ACHN (cell line): ENCODE measurements around the gene OLFML3.
A peak's percentile ranks its signal among the peaks of the same experiment; 100 is the strongest.

ENCODE experiments used
- DNase-seq: peaks from one replicate; pipeline ENCODE4 v3.0.0-alpha.2; 2015
- in situ Hi-C: cut with HindIII; loops from 2 replicates; pipeline ENCODE4 v1.10.0; 2017; ENCODE audit warnings: low sequenced_read_pairs, low pct_ligation_motif_present, low pct_unique_long_range_greater_than_20kb

OLFML3 gene, protein sequence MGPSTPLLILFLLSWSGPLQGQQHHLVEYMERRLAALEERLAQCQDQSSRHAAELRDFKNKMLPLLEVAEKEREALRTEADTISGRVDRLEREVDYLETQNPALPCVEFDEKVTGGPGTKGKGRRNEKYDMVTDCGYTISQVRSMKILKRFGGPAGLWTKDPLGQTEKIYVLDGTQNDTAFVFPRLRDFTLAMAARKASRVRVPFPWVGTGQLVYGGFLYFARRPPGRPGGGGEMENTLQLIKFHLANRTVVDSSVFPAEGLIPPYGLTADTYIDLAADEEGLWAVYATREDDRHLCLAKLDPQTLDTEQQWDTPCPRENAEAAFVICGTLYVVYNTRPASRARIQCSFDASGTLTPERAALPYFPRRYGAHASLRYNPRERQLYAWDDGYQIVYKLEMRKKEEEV

GRCh38 chr1:113978863-113979702 is at the start of gene OLFML3:
OLFML3 (plus strand) TSS chr1:113979474; CDS start chr1:113979517, 43 bp downstream.
- in situ Hi-C loops: no loop called here
- DNase-seq: peak; percentile 76

DNA sequence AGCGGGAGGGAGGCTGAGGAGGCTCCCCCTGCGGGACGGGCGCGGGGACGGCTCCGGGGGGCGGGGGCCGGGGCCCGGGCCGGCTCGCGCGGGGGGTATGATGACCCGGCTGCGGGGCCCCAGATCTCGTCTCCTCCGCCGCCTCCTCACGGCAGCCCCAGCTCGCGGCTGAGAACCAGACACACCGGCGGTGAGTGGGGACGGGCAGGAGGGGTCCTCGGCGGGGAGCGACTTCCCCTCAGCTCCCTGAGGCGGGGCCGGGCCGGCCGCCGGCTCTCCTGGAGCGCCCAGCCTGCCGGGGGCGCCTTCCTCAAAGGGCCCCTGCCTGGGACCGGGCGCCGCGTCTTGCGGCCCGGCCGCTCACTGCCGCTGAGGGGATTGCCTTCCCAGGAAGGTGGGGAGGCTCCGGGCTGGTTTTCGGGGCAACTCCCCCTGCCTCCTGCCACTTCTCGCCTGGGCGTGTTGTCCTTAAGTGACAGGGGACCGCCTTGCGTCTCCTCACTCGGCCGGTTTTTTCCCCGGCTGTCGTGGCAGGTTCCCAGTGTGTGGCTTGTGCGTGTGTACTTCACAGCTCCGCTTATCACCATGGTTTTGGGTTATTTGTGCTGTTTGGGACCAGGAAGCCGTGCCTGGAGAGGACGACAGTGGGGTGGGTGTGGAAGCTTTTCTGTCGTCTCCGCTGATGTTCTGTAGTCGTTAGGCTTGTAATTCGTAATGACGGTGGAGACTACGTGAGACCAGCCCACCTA is 49.4 kb upstream of the OLFML3 start:
- in situ Hi-C loops: no loop called here
- DNase-seq: peak; percentile 38

DNA sequence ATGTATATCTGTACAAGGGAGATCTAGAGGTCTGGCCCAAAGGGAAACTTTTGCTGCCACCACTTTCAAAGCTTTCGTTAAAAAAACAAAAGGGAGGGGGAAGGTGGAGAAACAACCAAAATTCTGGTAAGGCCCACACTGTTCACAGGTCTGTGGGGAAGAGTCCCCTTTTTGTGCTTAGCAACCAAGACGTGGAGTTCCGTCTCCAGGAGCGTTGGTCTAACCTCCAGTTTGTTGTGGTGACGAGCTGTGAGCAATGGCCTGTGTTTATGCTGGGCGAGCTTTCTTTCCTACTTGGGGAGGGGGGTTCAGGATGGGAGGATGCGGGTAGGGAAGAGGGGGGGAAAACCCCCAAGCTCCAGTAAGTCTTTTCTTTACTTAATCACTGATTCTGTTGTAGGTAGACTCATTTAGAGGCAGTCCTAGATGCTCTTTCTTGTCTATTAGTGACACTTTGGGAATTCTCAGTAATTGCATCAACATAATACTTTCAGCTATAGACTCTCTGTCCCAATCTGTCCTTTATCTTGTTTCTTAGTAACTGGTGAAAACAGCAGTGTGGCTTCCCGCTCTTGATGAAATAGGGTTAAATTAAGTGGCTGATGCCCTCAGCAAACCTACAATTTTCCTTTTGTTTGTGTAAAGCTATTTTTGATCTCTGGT is 48.6 kb upstream of the OLFML3 start:
- DNase-seq: peak; percentile 45
- in situ Hi-C loops: no loop called here

DNA sequence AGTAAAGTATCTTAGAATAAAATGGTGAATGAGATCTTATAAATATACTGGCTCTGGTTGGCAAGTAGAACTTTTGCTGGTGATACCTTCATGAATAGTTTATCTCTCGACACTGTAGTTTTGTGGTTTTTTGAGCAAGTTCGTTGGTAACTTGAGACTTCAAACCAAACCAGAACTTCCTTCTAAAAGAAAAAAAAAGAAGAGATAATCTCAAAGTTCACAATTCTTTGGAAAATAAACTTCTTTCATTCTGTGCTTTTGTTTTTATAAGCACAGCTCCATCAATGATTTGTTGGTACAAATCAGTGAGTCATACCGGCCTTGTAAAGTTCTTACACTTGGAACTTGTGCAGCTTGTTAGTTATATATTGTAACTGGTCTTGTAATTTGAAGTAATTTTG is 47.8 kb upstream of the OLFML3 start:
- peak; percentile 43 for DNase-seq
- in situ Hi-C loops: no loop called here

GRCh38 chr1:113934006-113934405 is 45.3 kb upstream of the OLFML3 start:
- no peak for DNase-seq
- in situ Hi-C loops: no loop called here

GRCh38 chr1:113934511-113935055 is 44.7 kb upstream of the OLFML3 start:
- no peak for DNase-seq
- in situ Hi-C loops: no loop called here

- in situ Hi-C loops: no loop called here
- DNase-seq: no peak
These were observed 44.1 kb upstream of the OLFML3 start for GRCh38 chr1:113935176-113935575.

GRCh38 chr1:113935970-113936369 is 43.3 kb upstream of the OLFML3 start:
- in situ Hi-C loops: no loop called here
- no peak for DNase-seq

GRCh38 chr1:113937146-113937545 is 42.1 kb upstream of the OLFML3 start:
- in situ Hi-C loops: no loop called here
- DNase-seq: no peak

- no peak for DNase-seq
- in situ Hi-C loops: no loop called here
These were observed 41.1 kb upstream of the OLFML3 start for GRCh38 chr1:113938192-113938591.

- in situ Hi-C loops: no loop called here
These were observed 38.7 kb upstream of the OLFML3 start for GRCh38 chr1:113940365-113941244.

GRCh38 chr1:113941245-113941559 is 38.1 kb upstream of the OLFML3 start:
- no peak for DNase-seq
- in situ Hi-C loops: no loop called here

More at GRCh38 chr1:113940365-113941244, 38.7 kb upstream of the OLFML3 start:
- no peak for DNase-seq

- DNase-seq: no peak
- in situ Hi-C loops: no loop called here
These were observed 36.7 kb upstream of the OLFML3 start for GRCh38 chr1:113942527-113942926.

- no peak for DNase-seq
- in situ Hi-C loops: no loop called here
These were observed 36.1 kb upstream of the OLFML3 start for GRCh38 chr1:113943028-113943811.

DNA sequence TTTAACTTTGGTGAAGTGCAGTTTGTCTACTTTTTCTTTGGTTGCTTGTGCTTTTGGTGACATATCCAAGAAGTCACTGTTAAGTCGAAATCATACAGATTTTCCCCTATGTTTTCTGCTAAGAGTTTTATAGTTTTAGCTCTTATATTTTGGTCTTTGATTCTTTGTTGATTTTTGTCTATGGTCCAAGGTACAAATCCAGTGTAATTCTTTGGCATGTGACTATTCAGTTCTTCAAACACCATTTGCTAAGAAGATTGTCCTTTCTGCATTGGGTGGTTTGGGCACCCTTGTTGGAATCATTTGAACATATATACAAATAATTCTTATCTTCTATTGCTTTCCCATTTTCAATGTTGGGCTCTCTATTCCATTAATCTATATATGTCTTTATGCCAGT is 33.9 kb upstream of the OLFML3 start:
- in situ Hi-C loops: no loop called here

DNA sequence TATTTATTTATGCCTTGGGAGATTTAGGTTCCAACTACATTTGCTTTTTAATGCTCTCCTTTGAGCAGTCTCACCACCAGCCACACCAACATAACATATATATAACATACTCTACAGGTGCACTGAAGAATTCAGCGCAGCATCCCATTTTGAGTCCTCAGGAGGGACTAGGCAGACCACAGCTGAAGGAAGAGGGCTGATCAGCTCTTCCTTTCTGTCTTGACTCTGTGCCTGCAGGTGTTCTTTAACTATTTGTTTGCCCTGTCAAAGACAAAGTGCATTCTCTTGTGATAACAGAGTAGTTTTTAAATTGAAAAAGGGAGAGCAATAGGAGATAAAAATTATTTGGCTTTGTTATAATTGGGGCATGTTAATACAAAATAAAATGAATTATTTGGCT is 33.2 kb upstream of the OLFML3 start:
- in situ Hi-C loops: no loop called here
- no peak for DNase-seq

More for the DNA sequence above, 33.9 kb upstream of the OLFML3 start:
- DNase-seq: no peak
